Upper lobe of right lung (tissue), 1 donor: ENCODE results near the gene PHGDH. TPM values are rescaled to one million over a fixed set of nuclear protein-coding genes. Genes with fewer than 3 reads are reported as not detected.

Source experiments
- ATAC-seq: fragments of 200-7000 bp; cut with Tn5 transposase; one replicate; pipeline ENCODE4 v1.9.1; 2020; ENCODE audit warnings: mild to moderate bottlenecking, moderate library complexity
- DNase-seq: peaks from one replicate; pipeline ENCODE4 v3.0.0-alpha.2; 2020
- H3K27ac ChIP-seq: fragments of 200-600 bp; one replicate; pipeline ENCODE4 v1.8.0; 2022
- H3K27me3 ChIP-seq: fragments of 200-600 bp; one replicate; pipeline ENCODE4 v1.8.0; 2022; ENCODE audit warnings: mild to moderate bottlenecking
- H3K36me3 ChIP-seq: fragments of 200-600 bp; one replicate; pipeline ENCODE4 v1.8.0; 2022
- H3K4me1 ChIP-seq: fragments of 200-600 bp; one replicate; pipeline ENCODE4 v1.8.0; 2022
- H3K4me3 ChIP-seq: fragments of 200-600 bp; one replicate; pipeline ENCODE4 v1.8.0; 2022; ENCODE audit warnings: mild to moderate bottlenecking
- H3K9me3 ChIP-seq: fragments of 200-600 bp; one replicate; pipeline ENCODE4 v1.8.0; 2022
- intact Hi-C: fragments of 100-400 bp; cut with DNase I; formaldehyde crosslinking; loops from one replicate; pipeline ENCODE4 v1.11.0; 2022
- total RNA-seq: library from RNA; stranded (reverse); fragmentation: NEBNext Ultra II Directional; extraction: Animal tissue kit (Norgen Biotek cat#: 25700); gene quantifications from one replicate; pipeline ENCODE4 v1.2.1, GENCODE V29; 2021
- TF ChIP-seq, protein P1 (sequence below): fragments of 200-600 bp; IDR thresholded peaks from one replicate; pipeline ENCODE4 v1.8.0; 2022; ENCODE audit warnings: antibody characterized with exemption
- donor health status: DM: no; HTN: yes; CAD: no; lungs with severe emphysema.

PHGDH gene
- total RNA-seq, 1 donor from 2014 or later, result 51.7 TPM

GRCh38 chr1:119738100-119738720 is 26.5 kb downstream of the PHGDH start:
- TF ChIP-seq, protein P1, sequence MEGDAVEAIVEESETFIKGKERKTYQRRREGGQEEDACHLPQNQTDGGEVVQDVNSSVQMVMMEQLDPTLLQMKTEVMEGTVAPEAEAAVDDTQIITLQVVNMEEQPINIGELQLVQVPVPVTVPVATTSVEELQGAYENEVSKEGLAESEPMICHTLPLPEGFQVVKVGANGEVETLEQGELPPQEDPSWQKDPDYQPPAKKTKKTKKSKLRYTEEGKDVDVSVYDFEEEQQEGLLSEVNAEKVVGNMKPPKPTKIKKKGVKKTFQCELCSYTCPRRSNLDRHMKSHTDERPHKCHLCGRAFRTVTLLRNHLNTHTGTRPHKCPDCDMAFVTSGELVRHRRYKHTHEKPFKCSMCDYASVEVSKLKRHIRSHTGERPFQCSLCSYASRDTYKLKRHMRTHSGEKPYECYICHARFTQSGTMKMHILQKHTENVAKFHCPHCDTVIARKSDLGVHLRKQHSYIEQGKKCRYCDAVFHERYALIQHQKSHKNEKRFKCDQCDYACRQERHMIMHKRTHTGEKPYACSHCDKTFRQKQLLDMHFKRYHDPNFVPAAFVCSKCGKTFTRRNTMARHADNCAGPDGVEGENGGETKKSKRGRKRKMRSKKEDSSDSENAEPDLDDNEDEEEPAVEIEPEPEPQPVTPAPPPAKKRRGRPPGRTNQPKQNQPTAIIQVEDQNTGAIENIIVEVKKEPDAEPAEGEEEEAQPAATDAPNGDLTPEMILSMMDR, result no peak
- H3K4me3 ChIP-seq, result no peak overlapping the region
- DNase-seq, result no peak
- intact Hi-C loops, result no loop called here
- H3K4me1 ChIP-seq, result no peaks in the 10 kb centered on the region
- no peaks in the 10 kb centered on the region for H3K27me3 ChIP-seq
- ATAC-seq, result no peak
- H3K9me3 ChIP-seq, result no peaks in the 10 kb centered on the region
- peaks cover 5% of the 10 kb centered on the region for H3K36me3 ChIP-seq
- H3K27ac ChIP-seq, result no peak overlapping the region

DNA sequence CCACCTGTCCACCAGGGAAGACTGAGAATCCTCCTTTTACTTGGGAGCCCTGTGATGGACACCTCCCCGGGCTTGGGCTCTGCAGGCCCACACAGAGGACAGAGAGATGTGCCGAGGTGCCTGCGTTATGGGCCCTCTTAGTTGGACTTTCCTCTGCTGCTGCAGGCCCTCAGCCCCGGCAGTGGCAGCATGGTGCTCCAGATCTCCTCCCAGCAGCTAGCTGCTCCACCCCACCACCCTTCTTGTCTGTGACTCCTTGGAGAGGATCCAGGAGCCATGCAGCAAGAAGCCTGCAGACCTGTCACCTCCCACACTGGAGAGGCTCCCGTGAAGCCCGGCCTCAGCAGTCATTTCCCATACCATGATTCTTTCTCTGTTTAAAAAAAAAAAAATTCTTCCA is 27.4 kb downstream of the PHGDH start:
- TF ChIP-seq, protein P1, result no peak
- Histone ChIP-seq H3K4me3 (no peak overlapping the region), H3K27ac (no peak overlapping the region), H3K9me3 (no peaks in the 10 kb centered on the region), H3K4me1 (no peaks in the 10 kb centered on the region), H3K36me3 (peaks cover 5% of the 10 kb centered on the region), H3K27me3 (no peaks in the 10 kb centered on the region)
- ATAC-seq (no peak), DNase-seq (no peak)
- intact Hi-C loops, result no loop called here

DNA sequence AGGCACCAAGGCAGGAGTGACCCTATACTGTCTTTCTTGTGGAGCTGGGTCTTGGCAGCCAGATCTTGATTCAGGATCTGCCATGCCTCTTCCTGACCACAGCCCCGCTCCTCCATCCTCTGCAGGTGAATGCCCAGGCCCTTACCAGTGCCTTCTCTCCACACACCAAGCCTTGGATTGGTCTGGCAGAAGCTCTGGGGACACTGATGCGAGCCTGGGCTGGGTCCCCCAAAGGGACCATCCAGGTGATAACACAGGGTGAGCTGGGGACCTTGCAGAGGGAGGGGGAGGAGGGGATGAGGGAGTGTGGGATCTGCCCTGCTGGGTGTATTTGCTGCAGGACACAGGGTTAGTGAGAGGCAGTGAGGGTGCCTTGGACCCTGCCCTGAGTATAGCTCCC is 28.5 kb downstream of the PHGDH start:
- intact Hi-C loops, result no loop called here
- ATAC-seq (no peak), DNase-seq (no peak)
- no peak overlapping the region for H3K4me3 ChIP-seq
- TF ChIP-seq, protein P1, result no peak
- no peaks in the 10 kb centered on the region for H3K4me1 ChIP-seq
- H3K9me3 ChIP-seq, result no peaks in the 10 kb centered on the region
- H3K27me3 ChIP-seq, result no peaks in the 10 kb centered on the region
- no peaks in the 10 kb centered on the region for H3K36me3 ChIP-seq
- H3K27ac ChIP-seq, result no peak overlapping the region

DNA sequence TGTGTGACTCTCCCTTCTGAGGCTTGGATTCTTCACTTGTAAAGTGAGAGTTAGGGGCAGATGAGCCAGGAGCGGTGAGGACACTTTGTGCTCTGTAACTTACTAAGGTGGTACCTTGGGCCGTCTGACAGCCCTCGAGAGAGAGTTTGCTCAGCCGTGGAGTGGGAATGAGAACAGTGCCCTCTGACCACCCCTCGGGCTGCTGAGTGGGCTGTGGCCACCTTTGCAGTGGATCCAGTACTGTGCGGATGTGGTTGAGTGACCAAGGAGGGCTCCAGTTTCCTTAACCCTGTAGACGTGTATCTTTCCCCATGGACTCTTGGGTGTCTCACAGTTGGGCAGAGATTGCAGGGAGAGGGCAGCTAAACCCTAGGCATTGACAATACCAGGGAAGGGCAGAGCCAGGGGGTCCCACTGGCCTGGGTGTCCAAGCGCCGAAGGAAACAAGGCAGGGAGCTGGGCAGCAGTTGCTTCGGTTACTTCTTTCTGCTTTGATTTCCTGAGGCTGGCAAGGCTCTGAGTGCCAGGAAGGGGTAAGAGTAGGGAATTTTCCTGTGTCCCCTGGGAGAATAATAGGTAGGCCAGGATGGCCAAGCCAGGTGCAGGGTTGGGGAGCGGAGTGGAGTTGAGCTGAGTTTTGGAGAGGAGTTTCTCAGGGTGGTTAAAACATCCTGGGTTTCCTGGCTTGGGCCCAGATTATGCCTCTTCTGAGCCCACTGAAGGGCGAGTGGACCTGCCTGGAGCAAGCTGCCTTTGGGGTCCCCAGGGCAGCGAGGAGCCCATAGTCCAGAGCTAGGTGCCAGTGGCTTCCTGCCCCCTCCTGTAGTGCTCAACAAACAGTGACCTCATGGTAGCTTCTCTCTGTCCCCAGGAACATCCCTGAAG is 29.4 kb downstream of the PHGDH start:
- Histone ChIP-seq H3K4me1 (no peaks in the 10 kb centered on the region), H3K27me3 (no peaks in the 10 kb centered on the region), H3K9me3 (no peaks in the 10 kb centered on the region), H3K36me3 (no peaks in the 10 kb centered on the region), H3K4me3 (no peak overlapping the region), H3K27ac (no peak overlapping the region)
- intact Hi-C loops, result no loop called here
- no peak for DNase-seq
- ATAC-seq, result no peak
- TF ChIP-seq, protein P1, result no peak

- no peaks in the 10 kb centered on the region for H3K27me3 ChIP-seq
- TF ChIP-seq, protein P1, result no peak
- ATAC-seq (peak; percentile 62), DNase-seq (no peak)
- H3K27ac ChIP-seq, result no peak overlapping the region
- H3K4me3 ChIP-seq, result no peak overlapping the region
- H3K36me3 ChIP-seq, result no peaks in the 10 kb centered on the region
- intact Hi-C loops, result no loop called here
- H3K4me1 ChIP-seq, result no peaks in the 10 kb centered on the region
- H3K9me3 ChIP-seq, result no peaks in the 10 kb centered on the region
Observed at GRCh38 chr1:119742202-119742601, 30.5 kb downstream of the PHGDH start.
